ENCODE data around the gene GSTT4. TPM values are rescaled to one million over a fixed set of nuclear protein-coding genes. Genes with fewer than 3 reads are reported as not detected.
"Not testable (repeated sequence)": the region's sequence is repeated elsewhere in the genome, so short reads cannot be mapped to it uniquely, and the experiment has no call there.

Gene GSTT4
- polyA plus RNA-seq, 2 of the 4 experiments (the other 2 are of a cell fraction): not detected

DNA sequence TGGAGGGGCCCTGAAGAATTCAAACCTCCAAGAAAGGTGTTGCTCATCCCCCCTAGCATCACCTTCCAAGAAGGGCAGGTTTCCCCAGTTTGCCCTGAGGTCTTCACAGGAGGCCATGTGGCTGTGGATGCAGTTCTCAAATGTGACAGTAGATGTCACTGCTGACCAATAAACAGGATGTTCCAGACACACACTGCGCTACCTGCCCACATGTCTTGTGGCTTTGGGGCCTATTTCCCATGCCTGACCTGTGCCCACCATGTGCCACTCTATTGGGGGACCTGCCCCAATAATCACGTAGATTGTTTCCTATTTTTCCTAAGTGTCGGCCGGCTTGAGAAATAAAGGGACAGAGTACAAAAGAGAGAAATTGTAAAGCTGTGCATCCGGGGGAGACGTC lies 20.8 kb downstream of the GSTT4 start (continued):
- TF ChIP-seq RAD21 (conservative IDR thresholded peaks at IDR 0.05 in 1 of 2, IDR thresholded peaks at IDR 0.05 in 1 of 2): peak; percentile 80 to 89
- TF ChIP-seq, protein P1, sequence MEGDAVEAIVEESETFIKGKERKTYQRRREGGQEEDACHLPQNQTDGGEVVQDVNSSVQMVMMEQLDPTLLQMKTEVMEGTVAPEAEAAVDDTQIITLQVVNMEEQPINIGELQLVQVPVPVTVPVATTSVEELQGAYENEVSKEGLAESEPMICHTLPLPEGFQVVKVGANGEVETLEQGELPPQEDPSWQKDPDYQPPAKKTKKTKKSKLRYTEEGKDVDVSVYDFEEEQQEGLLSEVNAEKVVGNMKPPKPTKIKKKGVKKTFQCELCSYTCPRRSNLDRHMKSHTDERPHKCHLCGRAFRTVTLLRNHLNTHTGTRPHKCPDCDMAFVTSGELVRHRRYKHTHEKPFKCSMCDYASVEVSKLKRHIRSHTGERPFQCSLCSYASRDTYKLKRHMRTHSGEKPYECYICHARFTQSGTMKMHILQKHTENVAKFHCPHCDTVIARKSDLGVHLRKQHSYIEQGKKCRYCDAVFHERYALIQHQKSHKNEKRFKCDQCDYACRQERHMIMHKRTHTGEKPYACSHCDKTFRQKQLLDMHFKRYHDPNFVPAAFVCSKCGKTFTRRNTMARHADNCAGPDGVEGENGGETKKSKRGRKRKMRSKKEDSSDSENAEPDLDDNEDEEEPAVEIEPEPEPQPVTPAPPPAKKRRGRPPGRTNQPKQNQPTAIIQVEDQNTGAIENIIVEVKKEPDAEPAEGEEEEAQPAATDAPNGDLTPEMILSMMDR (IDR thresholded peaks at IDR 0.05): peak; percentile 59
- TF ChIP-seq HOXB5 (CRISPR knock-in tag; IDR thresholded peaks at IDR 0.05): no peak
- TF ChIP-seq ZC3H11A (IDR thresholded peaks at IDR 0.05): no peak
- no peak for TF ChIP-seq CBX2 (IDR thresholded peaks at IDR 0.05; ENCODE audit: borderline replicate concordance, low read depth)

DNA sequence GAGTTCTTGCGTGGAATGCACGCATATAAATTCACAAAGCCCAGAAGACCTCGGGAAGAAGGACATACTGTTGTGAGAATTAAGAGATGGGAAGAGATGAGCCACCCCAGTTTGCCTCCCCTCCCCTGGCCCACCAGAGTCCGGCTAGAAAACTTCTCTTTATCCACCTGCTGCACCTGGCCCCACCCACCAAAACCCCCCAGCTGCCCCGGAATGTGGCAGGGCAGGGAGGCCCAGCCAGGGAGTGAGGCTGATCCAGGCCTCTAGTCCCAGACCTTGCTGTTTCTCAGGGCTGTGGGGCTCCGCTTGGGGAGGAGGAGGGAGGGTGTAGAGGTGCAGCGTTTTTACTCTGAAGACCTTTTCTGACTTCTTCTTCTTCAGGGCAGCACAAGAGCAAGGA lies 24.7 kb downstream of the GSTT4 start:
- H3K27ac ChIP-seq; H3K4me2 ChIP-seq; H3K4me3 ChIP-seq; H3K4me1 ChIP-seq; H3K9me3 ChIP-seq; POLR2A ChIA-PET; CTCF ChIA-PET; FAIRE-seq; DNase-seq (ENCODE audit: low read depth in 1 of 2, low spot score in 1 of 2); ATAC-seq: not testable (repeated sequence)
- WGBS (ENCODE audit: missing lambda C conversion rate): 74% methylated on average over 4 of the region's 7 CpGs

- H3K9me3 ChIP-seq; FAIRE-seq; H3K4me3 ChIP-seq; CTCF ChIA-PET; DNase-seq (ENCODE audit: low read depth in 1 of 2, low spot score in 1 of 2); H3K4me1 ChIP-seq; POLR2A ChIA-PET; H3K4me2 ChIP-seq; H3K27ac ChIP-seq: not testable (repeated sequence)
- no CpG with 5 or more reads among the region's 41 CpGs for WGBS (ENCODE audit: missing lambda C conversion rate)
- peak in 1 of 2 experiments; percentile 10; a peak in 1 of 6 replicates for ATAC-seq
Measured at GRCh38 chr22:23979557-23980240, 25.6 kb downstream of the GSTT4 start, which contains the start of gene GSTT2. Gene GSTT2, plus strand, starts transcription at chr22:23980134.

DNA sequence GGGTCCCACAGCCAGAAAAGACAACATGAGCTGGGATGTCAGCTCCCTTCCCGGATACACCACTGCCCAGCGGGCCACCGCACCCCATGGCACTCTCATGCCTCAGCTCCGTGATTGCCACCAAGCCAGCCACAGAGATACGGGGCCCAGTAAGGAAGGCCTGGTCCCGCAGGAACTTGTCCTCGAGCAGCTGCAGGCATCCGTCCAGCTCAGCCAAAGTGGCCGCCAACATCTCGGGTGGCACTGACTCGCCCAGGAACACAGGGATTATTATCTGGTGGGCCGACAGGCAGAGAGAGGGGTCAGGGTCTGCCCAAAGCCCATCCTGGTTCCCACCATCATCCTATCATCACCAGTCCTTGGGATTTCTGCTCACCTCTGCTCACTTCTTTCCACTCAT lies 27.9 kb downstream of the GSTT4 start:
- H3K9me3 ChIP-seq; FAIRE-seq; H3K4me3 ChIP-seq; DNase-seq (ENCODE audit: low read depth in 1 of 2, low spot score in 1 of 2); POLR2A ChIA-PET; CTCF ChIA-PET; ATAC-seq; H3K4me2 ChIP-seq; H3K4me1 ChIP-seq; H3K27ac ChIP-seq: not testable (repeated sequence)
- WGBS (ENCODE audit: missing lambda C conversion rate): no CpG with 5 or more reads among the region's 12 CpGs

- POLR2A ChIA-PET; H3K4me3 ChIP-seq; H3K27ac ChIP-seq; CTCF ChIA-PET; H3K4me2 ChIP-seq; H3K9me3 ChIP-seq; DNase-seq (ENCODE audit: low read depth in 1 of 2, low spot score in 1 of 2); FAIRE-seq; H3K4me1 ChIP-seq: not testable (repeated sequence)
- WGBS (ENCODE audit: missing lambda C conversion rate): no CpG with 5 or more reads among the region's 27 CpGs
- ATAC-seq: peak; percentile 79 to 81
Measured at GRCh38 chr22:23974836-23975352, 30.4 kb downstream of the GSTT4 start.

GRCh38 chr22:23974345-23974744 lies 30.9 kb downstream of the GSTT4 start, which contains the start of gene DDT:
Gene DDT, minus strand, starts transcription at chr22:23974441. Its CDS starts 27 bp downstream, at chr22:23974414.
- POLR2A ChIA-PET; CTCF ChIA-PET; H3K4me3 ChIP-seq; H3K9me3 ChIP-seq; H3K4me1 ChIP-seq; DNase-seq (ENCODE audit: low read depth in 1 of 2, low spot score in 1 of 2); H3K27ac ChIP-seq; H3K4me2 ChIP-seq: not testable (repeated sequence)
- ATAC-seq: peak; percentile 91 to 94
- WGBS (ENCODE audit: missing lambda C conversion rate): no CpG with 5 or more reads among the region's 29 CpGs
- FAIRE-seq: peak; percentile 32

GRCh38 chr22:23971927-23972326 lies 33.3 kb downstream of the GSTT4 start:
- CTCF ChIA-PET; H3K4me3 ChIP-seq; H3K9me3 ChIP-seq; H3K4me1 ChIP-seq; ATAC-seq; H3K27ac ChIP-seq; DNase-seq (ENCODE audit: low read depth in 1 of 2, low spot score in 1 of 2); H3K4me2 ChIP-seq; POLR2A ChIA-PET: not testable (repeated sequence)
- WGBS (ENCODE audit: missing lambda C conversion rate): 96% methylated on average over 3 of the region's 3 CpGs
- FAIRE-seq: peak; percentile 28

Data from A549 (cell line).